Measurements from ENCODE around the gene BIN1. TPM values are rescaled to one million over a fixed set of nuclear protein-coding genes. Genes with fewer than 3 reads are reported as not detected.

BIN1 gene
- total RNA-seq, 1 experiment from 2014 or later = 31.8 TPM

DNA sequence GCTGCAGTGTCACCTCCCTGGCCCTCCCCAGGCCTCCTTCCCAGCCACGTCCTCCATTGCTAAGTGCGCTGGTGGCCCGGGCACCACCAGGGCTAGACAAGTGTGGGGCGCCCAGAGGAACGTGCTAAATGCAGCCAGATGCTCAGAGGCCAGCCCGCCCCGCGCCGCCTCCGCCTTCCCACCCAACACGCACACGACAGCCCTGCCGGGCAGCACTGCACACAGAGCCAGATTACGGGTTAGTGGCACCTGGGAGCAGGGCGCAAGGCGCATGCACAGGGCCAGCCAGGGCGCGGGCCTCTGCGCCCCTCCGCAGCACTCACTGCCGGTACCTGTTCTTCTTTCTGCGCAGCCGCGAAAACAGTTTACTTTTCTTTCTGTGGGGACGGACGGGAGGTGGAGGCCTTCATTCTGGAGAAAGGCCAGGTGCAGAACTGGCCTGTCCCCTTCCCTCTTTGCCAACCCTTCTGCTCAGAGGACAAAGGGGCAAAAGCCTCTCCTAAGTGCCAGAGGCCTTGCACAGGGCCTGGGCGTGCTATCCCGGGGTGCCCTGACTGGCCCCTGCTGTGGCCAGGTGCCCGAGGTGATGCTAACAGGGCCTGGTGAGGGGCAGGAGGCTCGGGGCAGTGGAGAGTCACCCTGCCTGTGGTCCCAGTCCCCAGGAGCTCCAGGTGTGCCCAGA is 46.5 kb downstream of the BIN1 start:
- Histone ChIP-seq H3K9ac (ENCODE audit: low read length) (no peak overlapping the region), H3K27me3 (ENCODE audit: insufficient read depth, low read length) (no peaks in the 10 kb centered on the region), H3K27ac (ENCODE audit: low read depth, low read length) (no peak overlapping the region), H3K4me2 (ENCODE audit: low read length) (no peak overlapping the region), H3K9me2 (ENCODE audit: insufficient read depth) (no peaks in the 10 kb centered on the region), H3K9me3 (ENCODE audit: control insufficient read depth in 1 of 2, insufficient read depth in 1 of 2, low read depth in 1 of 2, low read length in 2 of 2) (no peaks in the 10 kb centered on the region), H4K20me1 (ENCODE audit: insufficient read depth) (no peaks in the 10 kb centered on the region), H3K4me3 (replicated peaks in 1 of 2; ENCODE audit: low read depth in 1 of 2, low read length in 2 of 2) (no peak overlapping the region), H3K36me3 (ENCODE audit: control insufficient read depth in 1 of 2, insufficient read depth in 2 of 2, low read length in 2 of 2) (no peaks in the 10 kb centered on the region; a peak in 1 of 4 replicates), H2AFZ (ENCODE audit: low read depth, low read length, poor library complexity, severe bottlenecking) (no peak overlapping the region), H3K4me1 (ENCODE audit: control insufficient read depth in 1 of 2, insufficient read depth in 2 of 2, low read length in 2 of 2) (peaks cover 15 to 31% of the 10 kb centered on the region in 2 experiments), H3K79me2 (ENCODE audit: insufficient read depth, low read length) (no peaks in the 10 kb centered on the region)
- ChIA-PET POLR2A (no interaction called here), CTCF (no interaction called here), RAD21 (ENCODE audit: low non-redundant PET in 1 of 2, low total read pairs in 2 of 2, uncharacterized antibody in 2 of 2, unreplicated experiment in 2 of 2) (no interaction called here)
- ATAC-seq = no peak
- BruUV-seq (replicated peaks) = no TSS peak
- no peak for TF ChIP-seq POLR2A (IDR thresholded peaks at IDR 0.05; ENCODE audit: borderline replicate concordance, extremely low read depth, insufficient read depth, insufficient read length)
- TF ChIP-seq, protein P1, sequence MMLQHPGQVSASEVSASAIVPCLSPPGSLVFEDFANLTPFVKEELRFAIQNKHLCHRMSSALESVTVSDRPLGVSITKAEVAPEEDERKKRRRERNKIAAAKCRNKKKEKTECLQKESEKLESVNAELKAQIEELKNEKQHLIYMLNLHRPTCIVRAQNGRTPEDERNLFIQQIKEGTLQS (IDR thresholded peaks at IDR 0.05) = no peak
- TF ChIP-seq, protein P2, sequence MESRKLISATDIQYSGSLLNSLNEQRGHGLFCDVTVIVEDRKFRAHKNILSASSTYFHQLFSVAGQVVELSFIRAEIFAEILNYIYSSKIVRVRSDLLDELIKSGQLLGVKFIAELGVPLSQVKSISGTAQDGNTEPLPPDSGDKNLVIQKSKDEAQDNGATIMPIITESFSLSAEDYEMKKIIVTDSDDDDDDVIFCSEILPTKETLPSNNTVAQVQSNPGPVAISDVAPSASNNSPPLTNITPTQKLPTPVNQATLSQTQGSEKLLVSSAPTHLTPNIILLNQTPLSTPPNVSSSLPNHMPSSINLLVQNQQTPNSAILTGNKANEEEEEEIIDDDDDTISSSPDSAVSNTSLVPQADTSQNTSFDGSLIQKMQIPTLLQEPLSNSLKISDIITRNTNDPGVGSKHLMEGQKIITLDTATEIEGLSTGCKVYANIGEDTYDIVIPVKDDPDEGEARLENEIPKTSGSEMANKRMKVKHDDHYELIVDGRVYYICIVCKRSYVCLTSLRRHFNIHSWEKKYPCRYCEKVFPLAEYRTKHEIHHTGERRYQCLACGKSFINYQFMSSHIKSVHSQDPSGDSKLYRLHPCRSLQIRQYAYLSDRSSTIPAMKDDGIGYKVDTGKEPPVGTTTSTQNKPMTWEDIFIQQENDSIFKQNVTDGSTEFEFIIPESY (IDR thresholded peaks at IDR 0.05; ENCODE audit: extremely low read depth, insufficient replicate concordance, low read length) = no peak
- TF ChIP-seq, protein P3, sequence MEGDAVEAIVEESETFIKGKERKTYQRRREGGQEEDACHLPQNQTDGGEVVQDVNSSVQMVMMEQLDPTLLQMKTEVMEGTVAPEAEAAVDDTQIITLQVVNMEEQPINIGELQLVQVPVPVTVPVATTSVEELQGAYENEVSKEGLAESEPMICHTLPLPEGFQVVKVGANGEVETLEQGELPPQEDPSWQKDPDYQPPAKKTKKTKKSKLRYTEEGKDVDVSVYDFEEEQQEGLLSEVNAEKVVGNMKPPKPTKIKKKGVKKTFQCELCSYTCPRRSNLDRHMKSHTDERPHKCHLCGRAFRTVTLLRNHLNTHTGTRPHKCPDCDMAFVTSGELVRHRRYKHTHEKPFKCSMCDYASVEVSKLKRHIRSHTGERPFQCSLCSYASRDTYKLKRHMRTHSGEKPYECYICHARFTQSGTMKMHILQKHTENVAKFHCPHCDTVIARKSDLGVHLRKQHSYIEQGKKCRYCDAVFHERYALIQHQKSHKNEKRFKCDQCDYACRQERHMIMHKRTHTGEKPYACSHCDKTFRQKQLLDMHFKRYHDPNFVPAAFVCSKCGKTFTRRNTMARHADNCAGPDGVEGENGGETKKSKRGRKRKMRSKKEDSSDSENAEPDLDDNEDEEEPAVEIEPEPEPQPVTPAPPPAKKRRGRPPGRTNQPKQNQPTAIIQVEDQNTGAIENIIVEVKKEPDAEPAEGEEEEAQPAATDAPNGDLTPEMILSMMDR (IDR thresholded peaks at IDR 0.05 in 2 of 3, conservative IDR thresholded peaks at IDR 0.05 in 1 of 3; ENCODE audit: borderline replicate concordance in 1 of 3, insufficient read depth in 1 of 3, low read depth in 2 of 3, low read length in 2 of 3) = no peak
- TF ChIP-seq, protein P4, sequence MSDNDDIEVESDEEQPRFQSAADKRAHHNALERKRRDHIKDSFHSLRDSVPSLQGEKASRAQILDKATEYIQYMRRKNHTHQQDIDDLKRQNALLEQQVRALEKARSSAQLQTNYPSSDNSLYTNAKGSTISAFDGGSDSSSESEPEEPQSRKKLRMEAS (IDR thresholded peaks at IDR 0.05) = no peak
- TF ChIP-seq EGR1 (IDR thresholded peaks at IDR 0.05; ENCODE audit: low read depth) = no peak
- no peak for TF ChIP-seq JUND (IDR thresholded peaks at IDR 0.05)
- no peak for TF ChIP-seq CBX3 (IDR thresholded peaks at IDR 0.05; ENCODE audit: low read depth)
- TF ChIP-seq YY1 (IDR thresholded peaks at IDR 0.05; ENCODE audit: extremely low read depth, insufficient replicate concordance, low read depth, low read length) = no peak
- TF ChIP-seq, protein P5, sequence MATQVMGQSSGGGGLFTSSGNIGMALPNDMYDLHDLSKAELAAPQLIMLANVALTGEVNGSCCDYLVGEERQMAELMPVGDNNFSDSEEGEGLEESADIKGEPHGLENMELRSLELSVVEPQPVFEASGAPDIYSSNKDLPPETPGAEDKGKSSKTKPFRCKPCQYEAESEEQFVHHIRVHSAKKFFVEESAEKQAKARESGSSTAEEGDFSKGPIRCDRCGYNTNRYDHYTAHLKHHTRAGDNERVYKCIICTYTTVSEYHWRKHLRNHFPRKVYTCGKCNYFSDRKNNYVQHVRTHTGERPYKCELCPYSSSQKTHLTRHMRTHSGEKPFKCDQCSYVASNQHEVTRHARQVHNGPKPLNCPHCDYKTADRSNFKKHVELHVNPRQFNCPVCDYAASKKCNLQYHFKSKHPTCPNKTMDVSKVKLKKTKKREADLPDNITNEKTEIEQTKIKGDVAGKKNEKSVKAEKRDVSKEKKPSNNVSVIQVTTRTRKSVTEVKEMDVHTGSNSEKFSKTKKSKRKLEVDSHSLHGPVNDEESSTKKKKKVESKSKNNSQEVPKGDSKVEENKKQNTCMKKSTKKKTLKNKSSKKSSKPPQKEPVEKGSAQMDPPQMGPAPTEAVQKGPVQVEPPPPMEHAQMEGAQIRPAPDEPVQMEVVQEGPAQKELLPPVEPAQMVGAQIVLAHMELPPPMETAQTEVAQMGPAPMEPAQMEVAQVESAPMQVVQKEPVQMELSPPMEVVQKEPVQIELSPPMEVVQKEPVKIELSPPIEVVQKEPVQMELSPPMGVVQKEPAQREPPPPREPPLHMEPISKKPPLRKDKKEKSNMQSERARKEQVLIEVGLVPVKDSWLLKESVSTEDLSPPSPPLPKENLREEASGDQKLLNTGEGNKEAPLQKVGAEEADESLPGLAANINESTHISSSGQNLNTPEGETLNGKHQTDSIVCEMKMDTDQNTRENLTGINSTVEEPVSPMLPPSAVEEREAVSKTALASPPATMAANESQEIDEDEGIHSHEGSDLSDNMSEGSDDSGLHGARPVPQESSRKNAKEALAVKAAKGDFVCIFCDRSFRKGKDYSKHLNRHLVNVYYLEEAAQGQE (IDR thresholded peaks at IDR 0.05; ENCODE audit: low read depth) = no peak
- TF ChIP-seq ELF1 (IDR thresholded peaks at IDR 0.05; ENCODE audit: borderline replicate concordance, low read depth) = no peak
- TF ChIP-seq TCF7L2 (IDR thresholded peaks at IDR 0.05; ENCODE audit: borderline replicate concordance, extremely low read depth, insufficient read depth, insufficient read length) = no peak
- TF ChIP-seq EZH2phosphoT487 (IDR thresholded peaks at IDR 0.05; ENCODE audit: borderline replicate concordance) = no peak
- TF ChIP-seq CEBPB (IDR thresholded peaks at IDR 0.05; ENCODE audit: low read depth) = no peak
- intact Hi-C loops (cut with micrococcal nuclease) = loop anchor here (5.0 kb wide), 1 partner anchor 327 kb away; the partner anchor contains the start of gene MAP3K2
- DNase-seq (ENCODE audit: low read depth, low spot score) = no peak
